Measurements from ENCODE around the gene GLIS2.

The GLIS2 gene

DNA sequence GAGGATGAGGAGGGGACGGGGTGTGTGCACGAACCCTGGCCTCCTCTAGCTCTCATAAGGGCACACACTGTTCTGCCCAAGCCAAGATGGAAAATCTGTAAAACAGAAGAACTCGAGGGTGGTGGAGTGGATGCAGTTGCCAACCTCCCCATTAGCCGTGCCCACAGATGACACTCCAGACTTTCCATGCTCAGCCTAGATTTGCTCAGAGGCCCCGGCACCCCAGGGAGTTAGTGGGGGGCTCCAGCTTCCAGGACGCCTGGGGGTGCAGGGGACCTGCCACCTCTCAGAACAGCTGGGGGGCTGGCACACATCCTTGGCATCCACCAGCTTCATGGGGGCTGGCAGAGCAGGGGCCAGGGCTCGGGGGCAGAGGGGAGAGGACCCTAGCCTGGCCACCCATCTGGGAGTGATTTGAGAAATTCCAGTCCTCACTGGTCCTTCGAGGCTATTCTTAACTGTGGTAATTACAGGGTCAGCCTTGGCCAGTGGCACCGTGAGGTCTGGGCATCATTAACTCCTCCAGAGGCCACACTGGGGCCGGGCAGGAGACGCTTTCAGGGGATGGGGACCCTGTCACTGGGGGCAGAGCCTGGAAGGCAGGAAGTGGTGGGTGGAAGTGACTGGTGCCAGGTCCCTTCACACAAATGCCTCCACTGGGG is 70.1 kb downstream of the GLIS2 start:
- no peak for DNase-seq

DNA sequence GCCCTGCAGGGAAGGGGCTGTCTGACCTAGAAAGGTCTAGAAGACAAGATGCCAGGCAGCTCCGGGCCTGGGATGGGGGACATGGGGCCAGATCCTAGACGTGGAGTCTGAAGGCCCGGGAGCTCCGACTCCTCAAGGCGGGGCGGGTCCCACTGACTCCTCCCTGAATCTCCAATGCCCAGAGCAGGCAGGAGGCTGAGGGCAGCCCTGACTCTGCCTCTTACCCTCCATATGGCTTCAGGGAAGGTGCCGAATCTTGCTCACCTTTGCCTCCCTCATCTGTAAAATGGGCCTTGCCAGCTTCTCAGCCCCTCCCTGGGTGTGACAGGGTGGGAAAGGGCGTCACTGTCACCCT is 70.6 kb downstream of the GLIS2 start:
- DNase-seq, result no peak

DNA sequence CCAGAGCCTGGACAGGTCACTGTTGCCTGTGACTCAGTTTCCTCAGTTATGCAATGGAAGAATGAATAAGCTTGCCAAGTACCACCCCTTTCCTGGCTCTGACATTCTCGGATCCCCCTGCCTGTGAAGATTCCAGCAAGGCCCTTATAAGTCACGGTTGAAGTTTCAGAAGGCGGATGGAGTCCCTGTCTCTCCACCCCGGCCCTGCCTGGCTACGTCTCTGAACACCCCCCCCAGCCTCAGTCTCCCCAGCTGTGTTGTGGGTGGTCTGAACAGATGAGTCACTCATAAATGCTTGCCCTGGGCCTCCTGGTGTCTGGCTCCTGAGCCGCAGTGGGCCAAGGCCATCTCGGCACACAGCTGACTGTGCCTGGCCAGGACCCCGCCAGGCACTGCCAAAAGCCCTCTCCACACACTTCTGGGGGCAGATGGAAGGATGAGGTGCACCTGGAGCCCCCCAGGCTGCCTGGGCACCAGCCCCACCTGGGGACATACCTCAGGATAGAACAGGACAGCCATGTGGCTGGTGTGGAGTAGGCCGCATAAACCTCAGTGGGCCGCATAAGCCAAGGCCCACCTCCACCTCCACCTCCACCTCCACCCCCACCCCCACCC is 71.2 kb downstream of the GLIS2 start:
- DNase-seq, result no peak

DNA sequence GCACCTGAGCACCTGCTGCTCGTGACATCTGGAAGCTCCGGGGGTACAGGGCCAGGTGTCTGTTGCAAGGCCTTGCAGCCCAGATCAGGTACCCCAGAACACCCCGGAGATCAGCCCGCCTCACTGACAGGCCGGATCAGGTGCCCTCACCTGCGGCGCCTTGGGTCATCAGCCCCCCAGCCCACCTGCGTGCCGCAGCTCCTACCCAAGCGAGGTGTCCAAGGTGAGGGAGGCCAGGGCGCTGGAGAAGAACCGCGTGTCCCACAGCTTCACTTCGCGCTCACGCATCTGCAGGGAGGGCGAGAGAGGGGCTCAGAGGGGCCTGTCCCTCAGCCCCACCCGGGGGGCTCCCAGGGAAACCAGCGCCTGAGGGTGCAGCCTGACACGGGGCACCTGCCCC is 71.9 kb downstream of the GLIS2 start:
- no peak for DNase-seq

DNA sequence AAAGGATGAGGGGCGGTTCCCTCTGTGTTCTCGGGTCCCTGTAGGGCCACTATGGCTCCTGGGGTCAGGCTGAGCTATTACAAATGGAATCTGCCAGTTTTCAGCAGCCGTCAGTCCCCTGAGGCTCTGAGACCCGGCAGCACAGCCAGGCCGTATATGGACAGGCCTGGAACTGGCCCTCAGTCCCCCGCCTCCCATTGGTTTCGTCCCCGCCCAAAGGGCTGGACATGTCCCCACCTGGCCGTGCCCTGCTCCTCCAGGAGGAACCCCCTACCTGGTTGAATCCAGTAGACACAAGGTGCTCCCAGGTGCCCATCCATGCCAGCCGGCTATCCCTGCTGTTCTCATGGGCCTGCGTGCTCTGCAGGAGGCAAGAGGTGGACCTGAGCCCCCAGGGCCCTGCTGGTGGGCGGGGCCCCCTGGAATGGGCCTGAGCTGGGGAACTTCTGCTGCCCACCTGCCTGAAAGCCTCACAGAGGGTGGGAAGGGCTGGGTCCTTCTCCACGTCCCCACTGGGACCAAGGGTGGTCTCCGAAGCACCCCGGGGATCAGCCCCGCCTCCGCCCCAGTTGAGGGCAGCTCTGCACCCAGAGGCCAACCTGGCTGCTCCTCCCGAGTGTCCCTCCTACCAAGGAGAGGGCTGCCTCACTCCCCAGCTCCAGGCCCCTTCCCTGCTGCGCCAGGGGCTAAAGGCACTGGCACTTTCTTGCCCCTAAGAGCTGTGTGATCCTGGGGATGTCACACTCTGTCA is 72.6 kb downstream of the GLIS2 start:
- no peak for DNase-seq

All from HCEC 1CT (cell line).